Vagina (tissue), 2 donors: ENCODE results near the gene CYSRT1.

Source experiments
- CTCF ChIP-seq, 3 experiments: fragments of 450-650 bp in 2 of 3; fragments of 200-600 bp in 1 of 3; sonication (generic) in 1 of 3; IDR thresholded peaks; one replicate each; pipeline ENCODE4 v1.5.1; 2017 to 2019; ENCODE audit warnings: antibody characterized with exemption in 3 of 3, mild to moderate bottlenecking in 2 of 3, moderate library complexity in 2 of 3
- POLR2A ChIP-seq, 2 donors: fragments of 450-650 bp; IDR thresholded peaks; one replicate each; pipeline ENCODE4 v1.6.1; 2017; ENCODE audit warnings: antibody characterized with exemption in 2 of 2, mild to moderate bottlenecking in 2 of 2, moderate library complexity in 2 of 2
- POLR2AphosphoS5 ChIP-seq, 2 donors: sonication (generic); formaldehyde crosslinking; IDR thresholded peaks; one replicate each; pipeline ENCODE4 v1.9.0; 2017; ENCODE audit warnings: antibody characterized with exemption in 2 of 2, mild to moderate bottlenecking in 2 of 2, low read depth in 1 of 2; ENCODE audit not compliant: insufficient read depth in 1 of 2

DNA sequence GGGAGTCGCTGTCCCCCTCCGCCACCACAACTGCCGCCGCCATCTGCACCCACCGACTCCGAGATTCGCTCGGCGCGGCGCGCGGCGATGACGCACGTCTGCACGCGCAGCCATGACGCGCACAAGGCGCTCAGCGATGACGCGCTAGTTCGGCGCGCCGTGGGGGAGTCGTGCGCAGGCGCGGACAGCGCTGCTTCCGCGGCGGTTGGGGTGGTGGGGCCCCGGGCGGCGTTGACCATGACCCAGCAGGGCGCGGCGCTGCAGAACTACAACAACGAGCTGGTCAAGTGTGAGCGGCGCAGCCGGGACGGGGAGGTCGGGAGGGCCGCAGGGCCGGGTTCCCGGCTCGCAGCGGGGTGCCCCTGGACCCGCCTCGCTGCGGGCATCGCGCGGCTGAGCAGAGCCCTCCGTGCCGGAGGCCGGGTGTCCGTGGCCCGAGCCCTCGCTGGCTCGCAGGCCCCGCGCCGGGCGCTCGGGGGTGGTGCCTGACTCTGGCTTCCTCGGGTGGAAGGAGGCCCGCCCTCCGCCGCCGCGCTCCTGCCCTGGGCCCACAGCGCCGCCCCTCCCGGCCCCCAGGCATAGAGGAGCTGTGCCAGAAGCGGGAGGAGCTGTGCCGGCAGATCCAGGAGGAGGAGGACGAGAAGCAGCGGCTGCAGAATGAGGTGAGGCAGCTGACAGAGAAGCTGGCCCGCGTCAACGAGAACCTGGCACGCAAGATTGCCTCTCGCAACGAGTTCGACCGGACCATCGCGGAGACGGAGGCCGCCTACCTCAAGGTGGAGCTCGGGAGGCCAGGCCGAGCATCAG, 36.3 kb upstream of the CYSRT1 start, which contains the start of the genes ANAPC2 and SSNA1:
- TF ChIP-seq CTCF (IDR thresholded peaks at IDR 0.05) (peak in 1 of 3 experiments; percentile 23), POLR2AphosphoS5 (IDR thresholded peaks at IDR 0.05; ENCODE audit: insufficient read depth in 1 of 2, low read depth in 1 of 2) (peak; percentile 89 to 95), POLR2A (IDR thresholded peaks at IDR 0.05) (peak in 1 of 2 donors; percentile 79)
